GM12878 (cell line): ENCODE results near the gene HEXIM1. TPM values are rescaled to one million over a fixed set of nuclear protein-coding genes. Genes with fewer than 3 reads are reported as not detected.

Experiments
- ATAC-seq: fragments of 200-7000 bp; cut with Tn5 transposase; 3 replicates; pipeline ENCODE4 v1.9.1; 2020; ENCODE audit warnings: mild to moderate bottlenecking, moderate library complexity
- BruUV-seq: library from RNA; stranded (reverse); fragments of 400-500 nt; replicated peaks from 2 replicates; lab custom pipeline; 2021; lab: Mats Ljungman, UMichigan
- CTCF ChIA-PET: fragments of 300-600 bp; sonication (Branson Sonifier 250); formaldehyde crosslinking; extraction: SDS; loops from one replicate; lab custom pipeline; 2021; ENCODE audit warnings: inconsistent platforms; lab: Yijun Ruan, JAX
- POLR2A ChIA-PET: fragments of 350-600 bp; formaldehyde crosslinking; extraction: SDS; loops from one replicate; lab custom pipeline; 2021; ENCODE audit warnings: inconsistent platforms; lab: Charles Lee
- RAD21 ChIA-PET: fragments of 300-600 bp; sonication (Branson Sonifier 250); formaldehyde crosslinking; loops from one replicate; lab custom pipeline; 2023; ENCODE audit warnings: antibody characterized with exemption; ENCODE audit not compliant: unreplicated experiment; lab: Charles Lee
- SMC1A ChIA-PET: fragments of 300-600 bp; sonication (Branson Sonifier 250); formaldehyde crosslinking; loops from one replicate; lab custom pipeline; 2023; ENCODE audit not compliant: unreplicated experiment, uncharacterized antibody; lab: Charles Lee
- DNase-seq: peaks from one replicate; pipeline ENCODE4 v3.0.0-alpha.2; 2011; ENCODE audit warnings: low read depth, low spot score
- FAIRE-seq: peaks from 3 replicates; lab custom pipeline; 2011; peaks lifted over from hg19 to GRCh38; lab: Jason Lieb, UNC
- H2AFZ ChIP-seq: 2 replicates; pipeline ENCODE4 v1.6.0; 2011; ENCODE audit warnings: low read depth, low read length, control low read depth; ENCODE audit not compliant: control insufficient read depth
- H3K27ac ChIP-seq: 2 replicates; pipeline ENCODE4 v1.5.1; 2011; ENCODE audit warnings: control low read depth; ENCODE audit not compliant: control insufficient read depth, insufficient read depth
- H3K27me3 ChIP-seq, 2 experiments: replicated peaks in 1 of 2; 2 replicates each; pipeline versions ENCODE4 v1.6.0 to v1.6.1; 2011; ENCODE audit warnings: low read length in 1 of 2; ENCODE audit not compliant: control insufficient read depth in 2 of 2, insufficient read depth in 2 of 2
- H3K36me3 ChIP-seq, 2 experiments: 2 replicates each; pipeline ENCODE4 v1.5.1; 2011; ENCODE audit warnings: low read length in 1 of 2; ENCODE audit not compliant: control insufficient read depth in 2 of 2, insufficient read depth in 2 of 2
- H3K4me1 ChIP-seq: 2 replicates; pipeline ENCODE4 v1.6.1; 2011; ENCODE audit warnings: mild to moderate bottlenecking, low read length, moderate library complexity, mixed read lengths; ENCODE audit not compliant: control insufficient read depth, insufficient read depth
- H3K4me2 ChIP-seq: 2 replicates; pipeline ENCODE4 v1.6.0; 2011; ENCODE audit warnings: control low read depth; ENCODE audit not compliant: control insufficient read depth, insufficient read depth
- H3K4me3 ChIP-seq: fragments of 200-600 bp; sonication (generic); 2 replicates; pipeline ENCODE4 v1.5.1; 2016
- H3K79me2 ChIP-seq: 2 replicates; pipeline ENCODE4 v1.6.0; 2011; ENCODE audit warnings: low read length; ENCODE audit not compliant: control insufficient read depth, insufficient read depth
- H3K9ac ChIP-seq: 2 replicates; pipeline ENCODE4 v1.8.0; 2011; ENCODE audit warnings: low read length, control low read depth, mixed read lengths; ENCODE audit not compliant: control insufficient read depth, insufficient read depth
- H3K9me3 ChIP-seq: replicated peaks from 3 replicates; pipeline ENCODE4 v1.5.1; 2011; ENCODE audit warnings: mild to moderate bottlenecking, low read length; ENCODE audit not compliant: control insufficient read depth, insufficient read depth
- H4K20me1 ChIP-seq: 2 replicates; pipeline ENCODE4 v1.6.0; 2011; ENCODE audit not compliant: control insufficient read depth, insufficient read depth
- BRCA1 ChIP-seq: IDR thresholded peaks from 2 replicates; pipeline ENCODE4 v1.6.1; 2011; ENCODE audit warnings: low read depth, low read length, improper control_type of control experiment
- CBX3 ChIP-seq: fragments of 200-600 bp; sonication (generic); IDR thresholded peaks from 2 replicates; pipeline ENCODE4 v1.6.1; 2016; ENCODE audit warnings: low read depth, borderline replicate concordance
- EP300 ChIP-seq, 2 experiments: fragments of 150-350 bp in 1 of 2; IDR thresholded peaks; 2 replicates each; pipeline ENCODE4 v1.6.1; 2011 to 2012; ENCODE audit warnings: low read depth in 2 of 2, low read length in 2 of 2, borderline replicate concordance in 1 of 2, improper control_type of control experiment in 1 of 2, inconsistent platforms in 1 of 2; ENCODE audit not compliant: control insufficient read depth in 1 of 2
- FOXK2 ChIP-seq: fragments of 450-650 bp; IDR thresholded peaks from 2 replicates; pipeline ENCODE4 v1.6.1; 2017; ENCODE audit warnings: mild to moderate bottlenecking, moderate library complexity
- FOXM1 ChIP-seq: IDR thresholded peaks from 2 replicates; pipeline ENCODE4 v1.6.1; 2012; ENCODE audit warnings: low read depth, mild to moderate bottlenecking, inconsistent platforms, low read length, moderate library complexity
- HCFC1 ChIP-seq: fragments of 150-350 bp; IDR thresholded peaks from 2 replicates; pipeline ENCODE4 v1.6.1; 2014; ENCODE audit warnings: low read length
- JUNB ChIP-seq: IDR thresholded peaks from 2 replicates; pipeline ENCODE4 v1.6.1; 2016; ENCODE audit warnings: antibody characterized with exemption, mild to moderate bottlenecking
- NFIC ChIP-seq: IDR thresholded peaks from 2 replicates; pipeline ENCODE4 v1.6.1; 2012; ENCODE audit warnings: low read depth, mild to moderate bottlenecking, inconsistent platforms, low read length, moderate library complexity
- PBX3 ChIP-seq: IDR thresholded peaks from 2 replicates; pipeline ENCODE4 v1.6.1; 2011; ENCODE audit warnings: mild to moderate bottlenecking, low read depth, low read length, moderate library complexity; ENCODE audit not compliant: insufficient replicate concordance
- POLR2AphosphoS2 ChIP-seq: IDR thresholded peaks from 2 replicates; pipeline ENCODE4 v1.6.1; 2011; ENCODE audit warnings: low read depth, mild to moderate bottlenecking, low read length, improper control_type of control experiment, moderate library complexity
- POLR2AphosphoS5 ChIP-seq: IDR thresholded peaks from 2 replicates; pipeline ENCODE4 v1.6.1; 2011; ENCODE audit warnings: mild to moderate bottlenecking, low read length, inconsistent platforms
- POU2F2 ChIP-seq: IDR thresholded peaks from 3 replicates; pipeline ENCODE4 v1.6.1; 2011; ENCODE audit warnings: low read depth, mild to moderate bottlenecking, low read length, borderline replicate concordance
- PRDM15 ChIP-seq: fragments of 450-650 bp; formaldehyde crosslinking; IDR thresholded peaks from 2 replicates; pipeline ENCODE4 v1.4.0; 2020; ENCODE audit warnings: mild to moderate bottlenecking, moderate library complexity
- SPI1 ChIP-seq: IDR thresholded peaks from 2 replicates; pipeline ENCODE4 v1.6.1; 2011; ENCODE audit warnings: low read depth, mild to moderate bottlenecking, low read length, moderate library complexity, borderline replicate concordance; ENCODE audit not compliant: insufficient read depth
- STAT3 ChIP-seq: IDR thresholded peaks from 2 replicates; pipeline ENCODE4 v1.6.1; 2011; ENCODE audit warnings: low read depth, low read length, improper control_type of control experiment
- TBL1XR1 ChIP-seq: IDR thresholded peaks from 2 replicates; pipeline ENCODE4 v1.6.1; 2012; ENCODE audit warnings: low read depth, low read length, improper control_type of control experiment
- ZNF622 ChIP-seq: fragments of 450-650 bp; IDR thresholded peaks from 2 replicates; pipeline ENCODE4 v1.6.1; 2017; ENCODE audit warnings: mild to moderate bottlenecking, inconsistent platforms
- WGBS: methylation state at CpG from one replicate; pipeline ENCODE4 v1.1.6; 2016; ENCODE audit warnings: low lambda C conversion rate; ENCODE audit not compliant: insufficient replicate concordance, insufficient coverage; ENCODE audit errors: missing lambda C conversion rate; 5-methylcytosine and 5-hydroxymethylcytosine counted together
- in situ Hi-C: fragments of 300-500 bp; cut with MboI; formaldehyde crosslinking; loops from 9 replicates; pipeline ENCODE4 v1.14.3; 2018; ENCODE audit warnings: mixed read lengths
- intact Hi-C: fragments of 100-400 bp; cut with micrococcal nuclease; formaldehyde crosslinking; loops from one replicate; pipeline ENCODE4 v1.14.2; 2022; ENCODE audit not compliant: unreplicated experiment
- polyA plus RNA-seq, 11 experiments: library from polyadenylated mRNA; depleted of rRNA in 4 of 11; unstranded in 6 of 11; stranded (reverse) in 5 of 11; fragments of >200 nt; fragmentation: Nextera tagmentation in 4 of 11; fragmentation: Illumina TruSeq in 1 of 11; extraction: Ambion mirVana in 4 of 11; extraction: Trizol in 1 of 11; gene quantifications; 1 replicate in 1 of 11; 2 replicates in 10 of 11; pipeline versions ENCODE4 v1.2.1 to v1.2.3, GENCODE V29; 2011 to 2016; ENCODE audit warnings: inconsistent platforms in 2 of 11, missing spikeins in 2 of 11, low read depth in 1 of 11
- total RNA-seq, 4 experiments: library from RNA; depleted of rRNA in 3 of 4; stranded (reverse); fragments of >200 nt in 3 of 4; fragmentation: Illumina TruSeq in 1 of 4; extraction: Trizol in 1 of 4; gene quantifications; 2 replicates each; pipeline versions ENCODE4 v1.2.1 to v1.2.3, GENCODE V29; 2013 to 2021

The HEXIM1 gene
- total and polyA plus RNA-seq, 10 of the 15 experiments (the other 5 are each of a cell fraction or from before 2014, with no cell fraction given): 1.9 to 24.1 (median 9.0) TPM

GRCh38 chr17:45149669-45150664 is 1.7 kb downstream of the HEXIM1 start:
- DNase-seq (no peak), FAIRE-seq (no peak), ATAC-seq (peak; percentile 2)
- ChIA-PET RAD21 (interaction anchor here (0.7 to 6.7 kb wide), 20 partner anchors 10 to 374 kb away, joined by 3 to 121 read pairs (median 4); partner anchors contain the start of genes ACBD4 and HEXIM2), POLR2A (interaction anchor here (0.6 to 7.1 kb wide), 28 partner anchors 9 to 441 kb away, joined by 3 to 239 read pairs (median 5); partner anchors contain the start of genes ACBD4, DBF4B, HEXIM2 and MAP3K14), CTCF (interaction anchor here (0.7 to 11.0 kb wide), 28 partner anchors 10 to 374 kb away, joined by 3 to 280 read pairs (median 5); partner anchors contain the start of genes ACBD4, EFTUD2, HEXIM2 and NMT1), SMC1A (interaction anchor here (0.6 to 6.7 kb wide), 16 partner anchors 8 to 259 kb away, joined by 3 to 114 read pairs (median 6); partner anchors contain the start of genes ACBD4 and HEXIM2)
- Histone ChIP-seq H3K79me2 (peaks cover 45% of the 10 kb centered on the region), H3K36me3 (no peaks in the 10 kb centered on the region), H3K4me2 (peak overlapping the region; percentile 94), H3K4me3 (peak overlapping the region; percentile 96), H3K27ac (peak overlapping the region; percentile 81), H2AFZ (no peak overlapping the region; the same call in 1 of the 2 replicates), H4K20me1 (no peaks in the 10 kb centered on the region; the same call in 1 of the 2 replicates), H3K9ac (peak overlapping the region; percentile 69), H3K27me3 (no peaks in the 10 kb centered on the region), H3K9me3 (no peaks in the 10 kb centered on the region), H3K4me1 (peaks cover 16% of the 10 kb centered on the region)
- in situ Hi-C loops: no loop called here
- 1% methylated on average over 55 of the region's 56 CpGs for WGBS
- intact Hi-C loops: loop anchor here (1.0 to 5.0 kb wide), 2 partner anchors 47 to 152 kb away; no protein-coding TSS in a partner anchor
- BruUV-seq: no TSS peak
- TF ChIP-seq FOXK2: no peak
- no peak for TF ChIP-seq ZNF622
- TF ChIP-seq FOXM1: no peak
- 0 out of 3 replicates have a peak, but pooled peaks have one; percentile 16 for TF ChIP-seq POU2F2
- 0 out of 2 replicates have a peak, but pooled peaks have one; percentile 14 for TF ChIP-seq BRCA1
- TF ChIP-seq JUNB: peak; percentile 39; the same call in 1 of the 2 replicates
- TF ChIP-seq POLR2AphosphoS5: peak; percentile 79
- TF ChIP-seq HCFC1: no peak
- TF ChIP-seq PBX3: no peak
- TF ChIP-seq PRDM15: 0 out of 2 replicates have a peak, but pooled peaks have one; percentile 18
- peak; percentile 8; the same call in 1 of the 2 replicates for TF ChIP-seq NFIC
- no peak for TF ChIP-seq CBX3
- TF ChIP-seq STAT3: no peak
- TF ChIP-seq SPI1: 0 out of 2 replicates have a peak, but pooled peaks have one; percentile 2
- TF ChIP-seq POLR2AphosphoS2: peak; percentile 81
- TF ChIP-seq EP300 (IDR thresholded peaks at IDR 0.05; ENCODE audit: borderline replicate concordance in 1 of 2, control insufficient read depth in 1 of 2, low read depth in 2 of 2, low read length in 2 of 2): peak in 1 of 2 experiments; percentile 26; a peak in 1 of 4 replicates
- no peak for TF ChIP-seq TBL1XR1
